Activated T-helper 17 cell treated with anti-CD3 and anti-CD28 coated beads, Interleukin-2, amount 50 U/mL, for 72 hours (primary cell): ENCODE data around the gene MRPL36. TPM values are rescaled to one million over a fixed set of nuclear protein-coding genes. Genes with fewer than 3 reads are reported as not detected.

Source experiments
- ATAC-seq: fragments of 150-1000 bp; cut with Tn5 transposase; replicated peaks from 2 replicates; pipeline ENCODE4 v1.10.0; 2021; ENCODE audit warnings: mild to moderate bottlenecking, moderate library complexity
- H3K27ac Mint-ChIP-seq: one replicate; pipeline ENCODE4 v1.8.0; 2022; ENCODE audit warnings: mixed read lengths
- H3K27me3 Mint-ChIP-seq: one replicate; pipeline ENCODE4 v1.8.0; 2022; ENCODE audit warnings: mixed read lengths
- H3K36me3 Mint-ChIP-seq: one replicate; pipeline ENCODE4 v1.8.0; 2022; ENCODE audit warnings: low read depth, mild to moderate bottlenecking, mixed read lengths
- H3K4me1 Mint-ChIP-seq: one replicate; pipeline ENCODE4 v1.8.0; 2022; ENCODE audit warnings: mixed read lengths
- H3K4me3 Mint-ChIP-seq: one replicate; pipeline ENCODE4 v1.8.0; 2022; ENCODE audit warnings: mild to moderate bottlenecking, mixed read lengths
- H3K9me3 Mint-ChIP-seq: one replicate; pipeline ENCODE4 v1.8.0; 2022; ENCODE audit warnings: mixed read lengths
- total RNA-seq, 2 donors: library from RNA; stranded (reverse); gene quantifications; one replicate each; pipeline ENCODE4 v1.2.3, GENCODE V29; 2022

MRPL36 gene
- total RNA-seq, 2 donors from 2014 or later, result 50.3 to 74.0 TPM

GRCh38 chr5:1814183-1815020 lies 14.8 kb upstream of the MRPL36 start:
- H3K4me1 Mint-ChIP-seq, result no peaks in the 10 kb centered on the region
- H3K4me3 Mint-ChIP-seq, result no peak overlapping the region
- peaks cover 100% of the 10 kb centered on the region for H3K36me3 Mint-ChIP-seq
- H3K9me3 Mint-ChIP-seq, result no peaks in the 10 kb centered on the region
- H3K27ac Mint-ChIP-seq, result peak overlapping the region; percentile 17
- ATAC-seq, result no peak
- H3K27me3 Mint-ChIP-seq, result no peaks in the 10 kb centered on the region

- ATAC-seq, result no peak
- H3K36me3 Mint-ChIP-seq, result peaks cover 100% of the 10 kb centered on the region
- H3K9me3 Mint-ChIP-seq, result no peaks in the 10 kb centered on the region
- peaks cover 3% of the 10 kb centered on the region for H3K4me1 Mint-ChIP-seq
- no peak overlapping the region for H3K27ac Mint-ChIP-seq
- no peak overlapping the region for H3K4me3 Mint-ChIP-seq
- H3K27me3 Mint-ChIP-seq, result no peaks in the 10 kb centered on the region
Observed at GRCh38 chr5:1810581-1811101, 11.0 kb upstream of the MRPL36 start.

DNA sequence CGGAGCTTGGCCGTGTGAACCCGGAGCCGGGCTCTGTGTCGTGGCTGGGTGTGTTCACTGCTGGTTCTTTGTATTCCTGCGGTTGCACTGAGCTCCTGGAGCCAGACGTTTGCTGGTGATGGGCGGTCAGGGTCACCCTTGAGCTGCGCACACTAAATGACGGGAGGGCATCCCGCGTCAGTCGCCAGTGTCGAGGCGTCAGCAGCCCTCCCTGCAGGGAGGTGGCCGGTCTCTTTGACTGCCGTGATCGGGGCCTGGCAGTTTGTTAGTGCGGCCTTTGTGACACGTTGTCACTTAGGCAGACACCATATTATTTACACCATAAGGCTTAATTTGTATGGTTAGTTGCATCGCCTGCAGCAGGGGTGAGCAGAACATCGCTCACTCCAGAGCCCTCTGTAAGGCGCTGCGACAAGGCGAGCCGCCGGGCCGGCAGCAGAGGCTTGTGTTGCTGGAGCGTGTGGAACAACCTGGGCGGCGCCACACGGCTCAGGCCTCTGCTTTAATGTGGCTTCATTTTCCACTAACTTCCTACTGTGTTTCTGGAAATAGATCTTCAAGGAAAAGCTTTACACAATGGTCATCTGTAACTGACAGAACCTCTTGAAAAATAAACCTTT lies 9.9 kb upstream of the MRPL36 start:
- H3K4me3 Mint-ChIP-seq, result no peak overlapping the region
- H3K4me1 Mint-ChIP-seq, result peaks cover 3% of the 10 kb centered on the region
- H3K27me3 Mint-ChIP-seq, result no peaks in the 10 kb centered on the region
- ATAC-seq, result no peak
- H3K36me3 Mint-ChIP-seq, result peaks cover 100% of the 10 kb centered on the region
- no peak overlapping the region for H3K27ac Mint-ChIP-seq
- H3K9me3 Mint-ChIP-seq, result no peaks in the 10 kb centered on the region

DNA sequence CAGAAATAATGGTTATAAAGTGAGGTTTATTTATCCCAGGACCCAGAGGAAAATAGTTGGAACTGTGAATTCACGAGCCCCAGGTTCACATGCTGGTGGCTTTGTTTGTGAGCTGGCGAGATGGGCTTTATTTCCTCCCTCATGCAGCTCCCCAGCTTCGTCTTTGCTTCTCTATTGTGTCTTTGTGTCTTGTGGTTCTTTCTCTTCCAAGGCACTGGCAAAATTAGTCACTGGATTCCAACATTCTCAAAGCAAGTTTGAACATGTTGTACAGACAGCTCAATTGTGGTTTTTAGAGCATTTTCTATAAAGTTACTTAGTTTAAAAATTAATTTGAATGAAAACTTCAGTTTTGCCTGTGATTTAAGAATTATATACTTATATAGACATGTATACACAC lies 8.8 kb upstream of the MRPL36 start:
- no peak for ATAC-seq
- Mint-ChIP-seq H3K4me1 (peaks cover 3% of the 10 kb centered on the region), H3K27ac (no peak overlapping the region), H3K4me3 (no peak overlapping the region), H3K27me3 (no peaks in the 10 kb centered on the region), H3K9me3 (no peaks in the 10 kb centered on the region), H3K36me3 (peaks cover 100% of the 10 kb centered on the region)

- H3K27me3 Mint-ChIP-seq, result no peaks in the 10 kb centered on the region
- no peak for ATAC-seq
- H3K4me3 Mint-ChIP-seq, result no peak overlapping the region
- peaks cover 100% of the 10 kb centered on the region for H3K36me3 Mint-ChIP-seq
- H3K9me3 Mint-ChIP-seq, result no peaks in the 10 kb centered on the region
- peaks cover 10% of the 10 kb centered on the region for H3K4me1 Mint-ChIP-seq
- peak overlapping the region; percentile 30 for H3K27ac Mint-ChIP-seq
Observed at GRCh38 chr5:1807451-1808185, 8.0 kb upstream of the MRPL36 start.

- H3K4me1 Mint-ChIP-seq, result peaks cover 11% of the 10 kb centered on the region
- peaks cover 100% of the 10 kb centered on the region for H3K36me3 Mint-ChIP-seq
- no peak overlapping the region for H3K4me3 Mint-ChIP-seq
- peak overlapping the region; percentile 30 for H3K27ac Mint-ChIP-seq
- no peaks in the 10 kb centered on the region for H3K9me3 Mint-ChIP-seq
- ATAC-seq, result no peak
- no peaks in the 10 kb centered on the region for H3K27me3 Mint-ChIP-seq
Observed at GRCh38 chr5:1806974-1807373, 7.3 kb upstream of the MRPL36 start.

GRCh38 chr5:1806199-1806598 lies 6.6 kb upstream of the MRPL36 start:
- ATAC-seq, result no peak
- H3K4me1 Mint-ChIP-seq, result peaks cover 11% of the 10 kb centered on the region
- H3K36me3 Mint-ChIP-seq, result peaks cover 94% of the 10 kb centered on the region
- H3K27me3 Mint-ChIP-seq, result no peaks in the 10 kb centered on the region
- H3K4me3 Mint-ChIP-seq, result no peak overlapping the region
- H3K9me3 Mint-ChIP-seq, result no peaks in the 10 kb centered on the region
- no peak overlapping the region for H3K27ac Mint-ChIP-seq

DNA sequence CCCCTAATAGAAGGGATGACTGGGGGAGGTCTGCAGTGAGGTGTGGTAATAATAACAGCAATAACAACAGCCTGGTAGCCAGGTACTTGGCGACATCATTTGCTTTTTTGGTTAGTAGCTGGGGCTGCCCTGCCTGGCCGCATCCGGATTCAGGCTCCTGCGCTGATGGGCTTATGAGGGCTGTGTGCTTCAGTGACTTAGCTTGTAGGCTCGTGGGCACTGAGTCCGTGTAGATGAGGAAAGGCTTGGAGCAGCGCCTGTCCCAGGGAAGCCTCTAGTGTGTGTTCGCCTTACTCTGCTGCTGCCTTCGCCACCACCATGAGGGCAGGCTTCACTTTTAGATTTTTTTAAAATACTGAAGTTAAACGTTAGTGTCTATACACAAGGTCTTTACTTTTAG lies 6.1 kb upstream of the MRPL36 start:
- Mint-ChIP-seq H3K4me1 (peaks cover 11% of the 10 kb centered on the region), H3K27ac (no peak overlapping the region), H3K27me3 (no peaks in the 10 kb centered on the region), H3K4me3 (no peak overlapping the region), H3K9me3 (no peaks in the 10 kb centered on the region), H3K36me3 (peaks cover 89% of the 10 kb centered on the region)
- ATAC-seq, result no peak

GRCh38 chr5:1805326-1805725 lies 5.7 kb upstream of the MRPL36 start:
- Mint-ChIP-seq H3K9me3 (no peaks in the 10 kb centered on the region), H3K4me3 (no peak overlapping the region), H3K36me3 (peaks cover 85% of the 10 kb centered on the region), H3K27ac (no peak overlapping the region), H3K27me3 (no peaks in the 10 kb centered on the region), H3K4me1 (peaks cover 11% of the 10 kb centered on the region)
- no peak for ATAC-seq

DNA sequence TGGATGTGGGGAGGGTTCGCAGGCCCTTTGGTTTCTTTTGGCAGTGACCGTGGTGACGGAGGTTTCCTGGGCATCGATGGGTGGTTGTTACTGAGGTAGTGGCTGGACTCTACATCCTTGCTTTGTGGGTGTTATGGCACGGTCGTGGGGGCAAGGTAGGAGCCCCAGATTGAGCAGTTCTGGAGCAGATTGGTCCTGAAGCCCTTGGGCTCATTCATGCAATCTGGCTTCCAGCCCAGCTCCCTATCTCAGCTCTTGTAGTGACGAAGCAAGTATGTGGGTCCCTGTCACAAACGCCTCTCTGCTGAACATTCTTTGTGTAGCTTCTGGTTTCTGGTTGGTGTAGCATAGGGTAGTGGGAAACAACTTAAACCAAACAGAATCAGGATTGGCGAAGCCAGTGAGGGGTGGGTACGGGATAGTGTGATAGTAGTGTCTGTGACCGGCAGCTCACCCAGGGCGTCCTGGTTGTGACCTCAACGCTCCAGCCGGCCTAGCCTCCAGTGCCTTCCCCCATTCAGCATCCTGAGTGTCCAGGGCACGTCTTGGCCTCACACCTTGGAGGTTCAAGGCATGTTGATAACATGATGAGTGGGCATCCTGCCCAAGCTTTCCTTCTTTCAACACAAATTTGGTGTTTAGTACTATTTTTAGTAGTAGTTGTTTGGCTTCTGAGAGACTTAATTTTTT lies 4.5 kb upstream of the MRPL36 start:
- Mint-ChIP-seq H3K9me3 (no peaks in the 10 kb centered on the region), H3K4me3 (no peak overlapping the region), H3K27ac (peak overlapping the region; percentile 42), H3K36me3 (peaks cover 74% of the 10 kb centered on the region), H3K4me1 (peaks cover 11% of the 10 kb centered on the region), H3K27me3 (no peaks in the 10 kb centered on the region)
- ATAC-seq, result no peak

- Mint-ChIP-seq H3K9me3 (no peaks in the 10 kb centered on the region), H3K36me3 (peaks cover 74% of the 10 kb centered on the region), H3K4me1 (peaks cover 15% of the 10 kb centered on the region)
Observed at GRCh38 chr5:1803192-1803591, 3.6 kb upstream of the MRPL36 start.

DNA sequence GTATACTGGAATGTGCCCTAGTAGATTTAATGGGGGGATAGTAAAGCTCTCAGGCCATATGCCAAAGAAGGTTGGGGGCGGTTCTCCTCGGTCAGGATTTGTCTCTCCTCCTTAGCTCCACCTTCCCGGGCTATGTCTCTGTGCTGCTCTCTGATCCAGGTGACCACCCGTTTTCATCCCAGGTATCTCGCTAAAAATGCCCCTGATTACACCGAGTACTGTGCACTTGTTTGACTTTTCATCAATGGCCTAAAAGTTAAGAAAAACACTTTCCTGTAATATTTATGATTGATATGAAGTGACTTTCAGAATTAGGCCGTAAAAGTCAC lies 2.3 kb upstream of the MRPL36 start:
- Mint-ChIP-seq H3K27me3 (no peaks in the 10 kb centered on the region), H3K4me3 (peak overlapping the region; percentile 89), H3K27ac (peak overlapping the region; percentile 81), H3K36me3 (peaks cover 74% of the 10 kb centered on the region), H3K4me1 (peaks cover 16% of the 10 kb centered on the region), H3K9me3 (no peaks in the 10 kb centered on the region)
- no peak for ATAC-seq

More at GRCh38 chr5:1803192-1803591, 3.6 kb upstream of the MRPL36 start:
- H3K27ac Mint-ChIP-seq, result peak overlapping the region; percentile 81
- peak overlapping the region; percentile 89 for H3K4me3 Mint-ChIP-seq
- no peak for ATAC-seq
- no peaks in the 10 kb centered on the region for H3K27me3 Mint-ChIP-seq

DNA sequence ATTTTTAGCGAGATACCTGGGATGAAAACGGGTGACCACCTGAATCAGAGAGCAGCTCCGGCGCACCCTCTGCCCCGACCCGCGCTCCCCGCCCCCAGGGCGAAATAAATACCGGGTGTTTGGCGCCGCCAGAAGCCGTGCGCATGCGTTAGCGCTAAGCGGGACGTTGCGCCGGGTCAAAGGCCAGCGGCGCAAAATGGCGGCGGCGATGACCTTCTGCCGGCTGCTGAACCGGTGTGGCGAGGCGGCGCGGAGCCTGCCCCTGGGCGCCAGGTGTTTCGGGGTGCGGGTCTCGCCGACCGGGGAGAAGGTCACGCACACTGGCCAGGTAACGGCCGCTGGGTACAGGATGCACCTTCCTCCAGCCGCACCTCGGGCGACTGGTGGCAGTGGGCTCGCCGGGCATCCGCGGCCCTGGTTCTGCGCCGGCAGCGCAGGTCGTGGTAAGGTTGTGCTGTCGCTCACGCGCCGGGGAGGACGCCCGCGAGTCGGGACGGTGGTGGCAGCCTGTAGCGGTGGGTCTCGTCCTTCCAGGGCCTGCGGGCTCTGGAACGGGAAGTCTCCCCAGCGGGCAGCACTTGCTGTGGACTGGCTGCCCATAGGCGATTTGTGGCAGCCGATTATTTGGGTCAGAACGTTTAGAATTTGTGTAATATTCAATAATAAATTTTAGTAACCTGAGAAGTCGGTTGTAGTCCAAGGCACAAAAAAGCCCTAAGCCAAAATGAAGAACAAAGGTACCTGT lies 1.8 kb upstream of the MRPL36 start, which contains the start of gene NDUFS6:
TSS of gene NDUFS6 (plus strand) at position 186 of the 745 bp plus-strand sequence. CDS start at position 197, 11 bp downstream.
- peak within 1 kb of the TSS; percentile 89 for H3K4me3 Mint-ChIP-seq
- H3K27ac Mint-ChIP-seq, result peak within 1 kb of the TSS; percentile 97
- no peaks in the 10 kb centered on the region for H3K9me3 Mint-ChIP-seq
- peak; percentile 60 for ATAC-seq
- H3K36me3 Mint-ChIP-seq, result peaks cover 74% of the 10 kb centered on the region
- no peaks in the 10 kb centered on the region for H3K27me3 Mint-ChIP-seq
- peaks cover 16% of the 10 kb centered on the region for H3K4me1 Mint-ChIP-seq
